NCI-H1417 treated with DMSO at 0.1 percent for 48 hours (cell line): ENCODE measurements around the gene C2orf80.
"Not testable (repeated sequence)": the region's sequence is repeated elsewhere in the genome, so short reads cannot be mapped to it uniquely, and the experiment has no call there.

ENCODE experiments used
- DNase-seq: peaks from one replicate; lab custom pipeline; 2025; lab: John Stamatoyannopoulos, UW

Gene C2orf80

DNA sequence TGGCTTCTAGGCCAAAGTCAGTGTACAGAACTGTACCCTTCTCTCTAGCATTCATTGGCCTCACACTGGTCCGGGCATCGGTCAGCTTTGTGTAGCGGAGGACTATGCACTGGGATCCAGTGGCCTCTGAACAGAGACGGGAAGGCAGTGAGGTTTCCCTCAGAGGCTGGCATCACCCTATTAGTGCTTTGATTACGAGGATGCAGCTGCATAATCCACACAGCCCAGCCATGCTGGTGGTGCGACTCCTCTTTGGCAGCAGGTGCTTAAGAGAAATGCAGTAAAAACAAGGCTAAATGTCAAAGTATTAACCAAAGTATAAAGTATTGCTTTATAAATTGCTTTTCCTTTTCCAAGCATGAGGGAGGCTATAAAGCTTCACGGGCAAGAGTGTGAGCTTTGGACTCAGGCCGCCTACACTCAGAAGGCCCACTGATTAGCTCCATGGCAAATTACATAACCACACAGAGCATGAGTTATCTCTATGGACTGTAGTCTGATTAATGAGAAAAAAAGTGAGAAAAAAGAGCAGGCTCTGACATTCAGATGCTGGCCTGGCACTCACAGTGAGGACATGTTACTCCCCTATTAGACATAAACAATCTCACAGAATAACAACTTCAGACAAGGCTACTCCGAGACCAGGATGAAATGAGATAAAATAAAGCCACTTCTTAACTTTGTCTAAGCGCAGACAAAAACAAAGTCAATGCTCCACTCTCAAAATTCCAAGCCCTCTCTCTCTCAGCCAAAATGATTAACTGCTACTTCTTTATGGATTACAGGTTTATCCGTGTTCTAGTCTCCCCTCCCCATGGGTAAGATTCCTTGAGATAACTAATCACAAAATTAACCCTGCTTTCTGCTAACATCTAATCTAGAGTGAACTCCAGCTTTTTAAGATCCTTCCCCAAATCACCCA is 53.8 kb downstream of the C2orf80 start:
- no peak for DNase-seq

DNA sequence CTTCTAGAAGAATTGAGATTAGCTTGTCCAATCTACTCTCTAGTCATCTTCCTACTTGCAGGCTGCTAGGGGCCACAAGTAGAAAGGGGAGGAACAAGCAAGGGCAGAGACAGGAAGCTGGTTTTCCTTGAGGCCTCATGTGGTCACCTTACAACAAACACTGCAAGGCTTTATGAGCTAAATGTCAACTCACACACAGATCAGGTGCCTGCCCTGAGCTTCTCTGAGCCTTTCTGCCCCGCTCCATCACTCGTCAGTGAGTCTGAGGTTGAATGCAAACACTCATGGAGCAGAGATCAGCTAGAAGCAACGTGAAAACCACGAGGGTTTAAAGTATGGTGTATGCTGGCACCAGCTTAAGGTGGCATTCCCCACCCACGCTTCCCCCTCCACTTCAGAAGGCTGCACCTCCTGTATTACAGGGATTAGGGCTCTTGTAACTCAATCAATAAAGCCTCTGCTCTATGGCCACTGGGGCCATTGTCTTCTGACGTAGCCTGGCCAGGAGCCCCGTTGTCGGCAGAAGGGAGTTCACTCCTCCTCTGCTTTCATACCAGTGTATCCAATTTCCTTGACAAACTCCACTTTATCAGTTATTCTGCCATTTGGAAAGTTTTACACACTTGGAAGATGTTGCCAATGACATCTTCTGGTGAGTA is 54.8 kb downstream of the C2orf80 start:
- no peak for DNase-seq

DNA sequence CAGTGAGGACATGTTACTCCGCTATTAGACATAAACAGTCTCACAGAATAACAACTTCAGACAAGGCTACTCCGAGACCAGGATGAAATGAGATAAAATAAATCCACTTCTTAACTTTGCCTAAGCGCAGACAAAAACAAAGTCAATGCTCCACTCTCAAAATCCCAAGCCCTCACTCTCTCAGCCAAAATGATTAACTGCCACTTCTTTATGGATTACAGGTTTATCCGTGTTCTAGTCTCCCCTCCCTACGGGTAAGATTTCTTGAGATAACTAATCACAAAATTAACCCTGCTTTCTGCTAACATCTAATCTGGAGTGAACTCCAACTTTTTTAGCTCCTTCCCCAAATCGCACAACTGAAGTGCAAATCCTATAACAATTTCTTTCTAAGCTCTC is 59.1 kb downstream of the C2orf80 start:
- DNase-seq: no peak

DNA sequence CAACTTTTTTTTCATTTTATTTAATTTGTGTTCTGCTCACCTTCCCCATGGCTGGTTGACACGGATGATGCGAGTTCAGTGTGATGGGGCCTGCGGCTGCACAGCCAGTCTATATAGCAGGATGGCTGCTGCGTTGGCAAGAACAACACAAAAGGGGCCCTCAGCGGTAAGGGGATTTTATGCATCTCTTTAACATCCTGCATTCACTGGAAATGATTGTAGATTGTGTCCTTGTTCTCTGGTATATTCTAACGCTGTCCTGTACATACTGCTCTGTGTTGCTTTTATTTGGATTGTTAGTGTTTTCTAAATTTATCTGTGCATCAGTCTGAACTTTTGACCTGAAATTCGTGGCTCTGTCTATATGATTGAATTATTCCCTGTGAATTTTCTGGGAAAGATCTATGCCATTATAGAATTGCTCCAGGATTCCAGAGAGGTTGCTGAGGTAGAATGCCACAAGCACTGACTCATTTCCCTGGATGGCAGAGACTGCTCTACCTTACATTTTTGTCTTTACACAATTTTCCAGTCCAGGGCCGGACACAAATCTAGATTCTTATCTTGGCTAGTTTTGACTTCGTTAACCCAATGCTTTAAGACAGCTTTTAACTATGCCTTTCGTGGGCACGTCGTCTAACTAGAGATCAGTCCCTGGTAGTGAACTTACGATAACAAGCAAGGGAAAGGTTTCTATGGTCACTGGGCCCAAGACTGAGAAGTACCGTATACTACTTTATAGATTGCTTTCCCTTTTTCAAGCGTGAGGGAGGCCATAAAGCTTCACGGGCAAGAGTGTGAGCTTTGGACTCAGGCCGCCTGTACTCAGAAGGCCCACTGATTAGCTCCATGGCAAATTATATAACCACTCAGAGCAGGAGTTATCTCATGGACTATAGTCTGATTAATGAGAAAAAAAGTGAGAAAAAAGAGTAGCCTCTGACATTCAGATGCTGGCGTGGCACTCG is 59.8 kb downstream of the C2orf80 start, which contains the start of gene CRYGC:
CRYGC (minus strand) TSS at position 85 of the 968 bp plus-strand sequence; CDS start at position 49, 36 bp downstream.
- no peak for DNase-seq

DNA sequence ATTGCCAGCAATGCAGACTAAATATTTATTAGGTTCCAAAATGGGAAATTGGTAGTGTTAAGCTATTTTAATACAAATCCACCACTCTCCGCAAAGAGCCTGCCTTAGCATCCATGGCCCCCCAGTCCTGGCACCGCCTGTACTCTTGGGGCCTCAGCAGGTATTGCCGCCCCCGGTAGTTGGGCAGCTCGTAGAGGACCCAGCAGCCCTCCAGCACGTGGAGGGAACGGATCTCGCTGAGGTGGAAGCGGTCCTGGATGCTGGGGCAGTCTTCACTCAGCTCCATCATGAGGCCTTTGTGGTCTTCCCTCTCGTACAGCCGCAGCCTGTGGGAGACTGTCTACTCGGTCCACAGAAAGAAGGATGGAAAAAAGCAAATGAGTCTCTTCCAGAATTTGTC is 61.7 kb downstream of the C2orf80 start:
- DNase-seq: no peak

DNA sequence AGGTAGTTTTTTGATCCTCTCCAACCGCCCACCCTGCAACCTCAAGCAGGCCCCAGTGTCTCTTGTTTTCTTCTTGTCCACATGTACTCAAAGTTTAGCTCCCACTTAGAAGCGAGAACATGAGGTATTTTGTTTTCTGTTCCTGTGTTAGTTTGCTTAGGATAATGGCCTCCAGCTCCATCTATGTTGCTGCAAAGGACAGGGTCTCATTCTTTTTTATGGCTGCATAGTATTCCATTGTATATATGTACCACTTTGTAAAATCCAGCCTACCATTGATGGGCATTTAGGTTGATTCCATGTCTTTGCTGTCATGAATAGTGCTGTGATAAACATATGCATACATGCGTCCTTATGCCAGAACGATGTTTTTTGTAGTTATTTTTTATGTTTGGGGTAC is 62.7 kb downstream of the C2orf80 start:
- DNase-seq: no peak

DNA sequence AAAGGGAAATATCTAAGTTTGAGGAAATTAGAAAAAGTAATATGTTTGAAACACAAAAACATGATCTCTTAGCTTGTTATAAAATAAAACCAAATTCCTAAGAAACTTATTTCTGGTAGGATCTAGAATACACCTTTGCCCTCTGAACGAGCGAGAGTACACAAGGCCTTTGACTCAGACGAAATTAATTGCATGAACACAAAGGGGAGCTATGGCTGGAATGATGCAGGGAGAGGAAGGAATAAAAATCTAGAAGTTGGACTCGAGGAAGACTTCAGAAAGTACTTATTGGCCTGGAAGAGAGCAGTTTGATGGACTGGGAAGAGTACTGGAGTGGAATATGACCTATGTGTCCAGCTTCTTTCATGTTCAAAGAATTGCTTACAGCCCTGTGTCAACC is 64.6 kb downstream of the C2orf80 start:
- DNase-seq: no peak

DNA sequence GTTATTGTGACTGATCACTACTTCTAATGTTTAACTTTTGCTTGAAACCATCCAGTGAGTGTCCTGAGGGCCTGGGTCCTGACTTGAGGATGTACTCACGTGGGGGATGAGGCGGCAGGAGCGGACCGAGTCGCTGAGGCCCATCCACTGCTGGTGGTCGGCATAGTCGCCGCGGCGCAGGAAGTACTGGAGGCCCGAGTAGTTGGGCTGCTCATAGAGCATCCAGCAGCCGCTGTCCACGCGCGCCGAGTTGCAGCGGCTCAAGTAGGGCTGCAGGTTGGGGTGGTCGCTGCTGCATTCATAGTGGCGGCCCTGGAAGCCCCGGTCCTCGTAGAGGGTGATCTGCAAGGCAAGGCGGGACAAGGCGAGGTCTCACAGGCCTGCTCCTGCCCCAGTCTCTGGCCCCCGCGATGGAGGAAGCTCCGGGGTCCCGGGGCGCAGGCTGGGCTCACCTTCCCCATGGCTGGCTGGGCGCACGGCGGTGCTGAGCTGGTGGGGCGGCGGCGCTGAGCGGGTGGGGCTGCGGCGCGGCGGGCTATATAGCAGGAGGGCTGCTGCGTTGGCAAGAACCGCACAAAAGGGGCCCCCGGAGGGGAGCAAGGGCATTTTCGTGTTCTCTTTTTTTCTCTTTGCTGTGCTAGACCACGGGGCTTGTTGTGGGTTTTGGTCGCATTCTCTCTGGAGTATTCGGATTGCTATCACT is 65.7 kb downstream of the C2orf80 start, which contains the start of gene CRYGD:
CRYGD (minus strand) TSS at position 512 of the 703 bp plus-strand sequence; CDS start at position 461, 51 bp downstream.
- DNase-seq: not testable (repeated sequence)

DNA sequence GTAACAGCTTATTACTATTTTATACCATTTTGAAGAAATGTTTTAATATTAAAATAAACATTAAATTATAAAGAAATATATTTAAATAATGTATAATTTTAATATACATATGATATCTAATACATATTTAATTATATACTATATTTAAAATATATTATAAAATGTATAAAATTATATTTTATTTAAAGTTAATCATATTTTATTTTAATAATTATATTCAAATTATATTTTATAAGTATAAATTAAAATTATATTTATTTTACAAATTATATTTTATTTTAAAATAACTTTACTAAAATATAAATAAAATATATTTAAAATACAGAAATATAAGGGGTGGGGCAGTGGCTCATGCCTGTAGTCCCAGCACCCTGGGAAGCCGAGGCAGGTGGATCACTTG is 67.6 kb downstream of the C2orf80 start:
- no peak for DNase-seq

DNA sequence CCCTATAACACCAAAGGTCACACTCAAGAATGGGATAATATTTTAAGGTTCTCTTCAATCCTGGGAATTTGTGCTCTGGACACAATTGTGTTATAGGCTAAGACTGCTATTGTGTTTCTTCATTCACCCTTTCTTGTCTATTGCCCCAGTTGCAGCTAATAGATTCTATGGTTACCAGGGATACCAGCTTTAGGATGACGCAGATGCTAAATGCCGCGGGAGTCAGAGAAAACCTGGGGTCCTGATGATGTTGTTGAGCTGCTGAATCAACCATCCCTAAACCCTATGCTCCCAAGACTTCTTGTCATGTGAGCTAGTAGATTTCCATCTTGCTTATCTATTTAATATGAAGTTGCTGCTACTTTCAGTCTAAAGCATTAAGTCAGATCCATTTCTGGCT is 70.9 kb downstream of the C2orf80 start:
- DNase-seq: no peak

DNA sequence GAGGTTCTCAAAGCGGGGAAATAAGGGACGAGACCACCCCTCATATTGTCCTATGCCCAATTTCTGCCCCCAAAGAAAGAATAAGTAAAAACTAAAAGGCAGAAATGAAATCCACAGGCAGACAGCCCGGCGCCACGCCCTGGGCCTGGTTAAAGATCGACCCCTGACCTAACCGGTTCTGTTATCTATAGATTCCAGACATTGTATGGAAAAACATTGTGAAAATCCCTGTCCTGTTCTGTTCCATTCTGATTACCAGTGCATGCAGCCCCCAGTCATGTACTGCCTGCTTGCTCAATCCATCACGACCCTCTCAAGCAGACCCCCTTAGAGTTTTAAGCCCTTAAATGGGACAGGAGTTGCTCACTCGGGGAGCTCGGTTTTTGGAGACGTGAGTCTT is 72.4 kb downstream of the C2orf80 start:
- DNase-seq: not testable (repeated sequence)
